HG02981 (cell line): ENCODE data around the gene NACC1.

Source experiments
- ATAC-seq: cut with Tn5 transposase; IDR thresholded peaks from one replicate; pipeline ENCODE4 v1.9.1; 2021; ENCODE audit warnings: mild to moderate bottlenecking, moderate library complexity; ENCODE audit not compliant: unreplicated experiment

The NACC1 gene

DNA sequence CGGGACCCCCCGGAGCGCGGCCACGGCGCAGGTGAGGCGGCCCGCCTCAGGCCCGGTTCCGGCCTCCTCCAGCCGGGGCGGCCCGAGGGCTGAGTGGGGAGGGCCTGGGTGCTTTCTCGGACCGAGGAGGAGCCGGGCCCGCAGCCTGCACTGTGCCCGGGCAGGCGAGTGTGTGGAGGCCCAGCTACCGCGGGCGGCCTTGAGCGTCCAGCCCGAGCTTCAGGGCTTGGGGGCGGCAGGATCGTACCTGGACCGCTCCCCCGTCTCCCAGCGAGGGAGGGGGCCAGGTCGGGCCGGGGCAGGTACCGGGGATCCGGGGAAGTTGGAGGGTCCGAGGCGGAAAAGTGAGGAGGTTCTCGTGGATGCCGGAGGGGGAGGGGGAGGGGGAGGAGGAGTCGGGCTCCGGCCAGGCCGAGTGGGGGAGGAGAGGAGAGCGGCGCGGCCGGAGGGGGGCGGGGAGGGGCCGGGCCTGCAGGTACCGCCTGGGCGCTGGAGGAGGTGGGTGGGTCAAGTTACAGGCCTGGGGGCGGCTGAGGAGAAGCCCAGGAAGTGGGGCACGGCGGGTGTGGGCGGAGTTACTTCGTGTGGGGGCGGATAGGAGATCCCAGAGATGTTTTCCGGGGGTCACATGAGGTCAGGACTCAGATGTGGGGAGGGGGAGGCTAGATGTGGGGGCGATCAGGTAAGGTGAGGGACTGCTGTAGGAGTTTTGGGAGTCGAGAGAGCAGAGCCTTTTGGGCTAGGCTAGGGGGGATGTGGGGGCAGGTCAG is 545 bp downstream of the NACC1 start:
- no peak for ATAC-seq

DNA sequence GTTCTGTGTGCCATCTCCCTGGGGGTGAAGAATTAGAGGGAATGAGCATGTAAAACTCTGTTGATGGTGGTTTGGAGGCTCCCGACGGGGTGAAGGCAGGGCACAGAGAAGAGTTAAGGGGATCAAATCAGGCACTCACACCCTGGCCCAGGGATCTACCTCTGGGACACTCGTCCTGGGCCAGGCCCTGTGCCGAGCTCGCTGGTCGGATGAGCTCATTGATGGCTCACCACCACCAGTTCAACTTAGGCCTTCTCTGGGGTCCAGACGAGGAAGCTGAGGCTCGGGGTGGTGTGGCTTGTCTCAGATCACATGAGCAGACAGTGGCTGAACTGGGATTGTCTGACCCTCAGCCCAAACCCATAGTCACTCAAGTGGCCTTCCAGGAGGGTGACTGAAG is 1.6 kb downstream of the NACC1 start:
- no peak for ATAC-seq

DNA sequence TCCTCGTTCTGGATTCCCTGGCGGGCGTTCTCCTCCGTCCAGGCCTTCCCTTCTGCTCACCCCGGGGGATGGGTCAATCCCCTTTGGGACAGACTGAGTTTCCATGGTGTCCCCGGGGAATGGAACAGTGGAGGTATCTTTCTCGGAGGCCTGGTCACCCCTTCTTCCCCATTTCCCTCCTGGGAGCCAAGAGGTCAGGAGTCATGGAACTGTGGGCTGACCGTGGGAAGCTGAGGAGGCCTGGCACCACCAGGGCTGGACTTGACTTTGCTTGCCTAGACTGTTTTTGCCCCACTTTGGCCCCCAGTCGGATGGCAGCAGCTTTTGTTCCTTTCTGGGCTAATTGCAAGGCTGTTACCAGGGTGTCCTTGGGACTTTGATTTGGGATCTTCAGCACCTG is 2.0 kb downstream of the NACC1 start:
- ATAC-seq, result no peak

DNA sequence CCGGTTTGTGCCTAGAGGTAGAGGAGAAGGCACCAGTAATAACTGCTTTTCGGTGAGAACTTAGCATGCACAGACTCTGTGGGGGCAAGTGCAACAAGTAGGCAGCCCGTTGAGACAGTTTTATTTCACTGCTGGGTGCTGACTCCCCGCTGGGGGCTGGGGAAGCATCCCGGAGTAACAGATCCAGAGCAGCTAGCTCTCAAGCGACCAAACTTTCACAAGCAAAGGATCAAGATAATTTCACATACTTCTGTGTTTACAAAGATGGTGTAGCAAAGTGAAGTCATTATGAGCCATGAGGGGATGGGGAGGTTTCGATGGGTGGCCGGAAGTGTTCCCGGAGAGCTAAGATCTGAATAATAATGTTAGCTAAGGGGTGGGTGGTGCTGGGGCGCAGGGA is 2.8 kb downstream of the NACC1 start:
- ATAC-seq, result no peak

DNA sequence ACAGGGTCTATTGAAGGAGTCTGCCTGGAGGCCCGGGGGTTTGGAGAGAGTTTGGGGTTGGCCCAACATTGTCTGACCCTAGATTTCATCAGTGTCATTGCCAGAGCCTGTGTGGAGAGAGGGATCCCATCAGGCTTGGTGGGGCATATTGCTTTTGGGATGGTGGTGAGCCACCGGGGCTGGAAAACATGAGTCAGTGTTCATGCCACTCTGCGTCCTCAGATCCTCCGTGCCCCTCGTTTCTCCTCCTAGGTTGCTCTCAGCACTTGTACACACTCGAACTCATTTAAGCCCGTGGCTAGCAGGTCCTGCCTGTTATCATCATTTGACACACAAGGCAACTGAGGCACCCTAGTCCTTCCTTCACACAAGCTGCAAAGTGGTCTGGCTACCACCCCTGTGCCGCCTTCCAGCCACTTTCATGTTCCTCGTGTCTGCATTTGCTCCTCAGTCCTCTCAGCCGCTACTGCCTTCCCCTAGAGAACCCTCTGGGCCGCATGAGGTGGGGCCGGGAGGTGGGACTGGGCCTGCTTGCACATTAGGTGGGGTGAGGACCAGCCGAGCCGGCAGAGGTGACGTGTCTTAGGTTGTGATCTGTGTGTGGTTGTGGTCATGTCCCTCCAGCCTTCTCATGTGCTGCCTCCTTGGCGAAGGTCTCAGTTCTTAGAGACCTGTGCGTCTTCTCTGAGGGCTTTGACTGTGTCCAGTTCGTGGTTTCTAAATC is 3.6 kb downstream of the NACC1 start:
- no peak for ATAC-seq

DNA sequence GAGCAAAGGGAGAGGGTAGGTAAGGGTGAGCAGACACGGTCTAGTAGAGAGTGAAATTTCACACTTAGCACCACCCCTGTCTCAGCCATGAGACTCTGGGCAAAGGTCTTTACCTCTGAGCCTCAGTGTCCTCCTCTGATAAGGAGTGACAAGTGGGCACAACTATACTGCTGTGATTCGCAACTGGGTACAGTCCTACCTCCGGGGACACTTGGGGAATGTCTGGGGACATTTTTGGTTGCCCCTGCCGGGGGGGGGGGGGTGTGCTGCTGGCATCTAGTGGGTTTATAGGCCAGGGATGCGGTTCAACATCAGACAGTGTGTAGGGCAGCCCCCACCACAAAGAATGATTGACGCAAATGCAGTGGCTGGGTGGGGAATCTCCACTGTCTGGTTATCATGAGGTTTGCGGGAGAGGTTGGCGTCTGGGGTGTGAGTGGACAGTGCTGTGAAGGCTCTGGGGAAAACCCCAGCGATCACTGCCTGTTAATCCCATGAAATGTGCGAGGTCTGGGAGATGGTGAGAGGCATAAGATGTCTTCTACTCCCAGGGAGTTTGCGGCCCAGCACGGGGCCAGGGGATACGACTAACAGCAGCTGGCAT is 4.3 kb downstream of the NACC1 start:
- no peak for ATAC-seq

DNA sequence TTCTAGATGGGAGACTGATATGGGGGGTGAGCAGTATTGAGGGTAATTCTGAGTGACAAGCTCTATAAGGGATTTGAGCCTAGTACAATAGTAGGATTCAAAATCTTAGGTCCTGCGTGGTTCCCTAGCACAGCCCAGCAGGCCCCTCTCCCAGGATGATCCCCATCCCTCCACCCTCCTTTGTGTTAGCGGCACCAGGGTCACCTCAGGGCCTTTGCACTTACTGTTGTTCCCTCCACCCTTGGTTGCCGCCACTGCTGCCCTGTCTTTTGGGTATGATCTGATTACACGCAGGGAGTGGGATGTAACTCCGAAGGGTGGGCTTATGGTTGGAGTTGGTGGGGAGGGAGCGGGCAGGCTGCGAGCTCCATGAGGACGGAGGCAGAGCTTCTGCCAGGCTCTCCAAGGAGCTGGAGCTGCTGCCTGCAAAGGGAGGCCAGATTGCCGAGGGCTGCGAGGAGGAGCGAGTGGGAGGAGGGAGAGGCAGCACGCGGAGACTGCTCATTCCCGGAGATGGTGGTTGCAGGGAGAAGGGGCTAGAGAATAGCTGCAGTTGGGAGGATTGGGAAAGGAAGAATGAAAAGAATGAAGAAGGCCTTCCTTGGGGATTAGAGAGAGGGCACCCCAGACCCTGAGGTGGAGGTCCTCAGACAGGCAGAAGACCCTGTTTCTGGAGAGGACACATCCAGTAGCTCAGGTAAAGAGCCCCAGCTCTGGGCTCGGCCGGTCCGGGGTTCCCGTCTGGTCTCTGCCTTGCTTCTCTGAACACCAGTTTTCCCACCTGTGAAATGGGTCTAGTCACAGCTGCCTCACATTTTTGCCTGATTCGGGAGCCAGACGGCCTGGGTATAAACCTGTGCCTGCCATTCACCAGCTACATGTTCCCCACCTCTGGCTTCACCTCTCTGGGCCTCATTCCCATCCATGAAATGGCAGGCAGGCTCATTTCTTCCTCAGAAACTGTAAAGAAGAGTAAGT is 5.2 kb downstream of the NACC1 start:
- no peak for ATAC-seq

DNA sequence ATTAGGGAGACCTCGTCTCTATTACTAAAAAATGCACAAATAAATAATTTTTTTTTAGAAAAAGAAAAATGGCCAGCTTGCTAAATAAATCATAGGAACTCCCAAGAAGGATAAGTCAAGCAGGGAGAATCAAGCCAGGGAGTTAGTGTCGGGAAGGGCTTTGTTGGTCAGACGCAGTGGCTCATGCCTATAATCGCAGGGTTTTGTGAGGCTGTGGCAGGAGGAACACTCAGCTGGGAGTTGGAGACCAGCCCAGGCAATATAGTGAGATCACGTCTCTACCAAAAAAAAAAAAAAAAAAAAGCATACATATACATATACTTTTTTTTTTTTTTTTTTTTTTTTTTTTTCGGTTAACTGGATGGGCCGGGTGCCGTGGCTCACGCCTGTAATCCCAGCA is 9.0 kb downstream of the NACC1 start:
- ATAC-seq, result no peak

DNA sequence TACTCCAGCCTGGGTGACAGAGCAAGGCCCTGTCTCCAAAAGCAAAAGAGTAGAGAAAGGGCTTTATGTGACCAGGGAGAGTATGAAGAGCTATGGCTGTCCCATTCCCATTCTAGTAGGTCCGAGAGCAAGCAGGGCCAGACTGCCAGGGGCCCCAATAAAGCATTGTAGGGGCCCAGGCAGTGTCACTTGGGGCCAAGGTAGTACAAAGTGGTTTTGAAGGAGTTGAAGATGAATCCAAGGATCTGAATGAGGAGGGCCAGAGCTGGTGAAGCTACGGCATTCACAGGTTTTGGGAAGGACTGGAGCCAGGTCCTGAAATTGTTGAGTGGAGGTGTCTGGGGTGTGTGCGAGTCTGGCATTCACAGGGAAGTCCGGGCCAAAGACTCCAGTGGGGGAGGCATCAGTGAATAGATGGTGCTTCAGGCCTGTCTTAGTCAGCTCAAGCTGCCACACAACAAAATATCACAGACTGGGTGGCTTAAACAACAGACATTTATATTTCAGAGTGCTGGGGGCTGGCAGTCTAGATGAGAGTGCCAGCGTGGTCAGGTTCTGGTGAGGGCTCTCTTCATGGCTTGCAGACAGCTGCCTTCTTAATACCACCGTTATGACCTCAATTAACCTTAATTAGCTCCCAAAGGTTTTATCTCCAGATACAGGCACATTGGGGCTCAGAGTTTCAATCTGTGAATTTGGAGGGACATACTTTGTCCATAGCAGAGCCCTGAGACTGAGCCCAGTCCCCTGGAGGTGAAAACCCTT is 9.9 kb downstream of the NACC1 start:
- ATAC-seq, result no peak

DNA sequence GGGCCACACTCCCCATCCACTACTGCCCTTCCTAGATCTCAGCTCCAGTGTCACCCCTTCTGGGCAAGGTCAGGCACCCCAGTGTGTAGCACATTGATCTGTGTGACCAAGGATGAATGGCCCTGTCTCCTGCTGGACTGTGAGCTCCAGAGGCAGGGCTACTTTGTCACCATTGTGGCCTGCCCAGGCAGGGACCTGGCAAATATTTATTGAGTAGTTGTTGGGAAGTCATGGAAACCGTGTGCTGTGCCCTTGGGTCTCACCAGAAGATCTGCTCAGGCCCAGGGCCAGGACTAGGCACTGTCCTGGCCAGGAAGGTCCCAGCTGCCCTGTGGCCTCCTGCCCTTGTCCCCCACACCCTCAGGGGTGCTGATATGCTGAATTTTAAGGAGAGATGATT is 10.5 kb downstream of the NACC1 start:
- ATAC-seq, result no peak

DNA sequence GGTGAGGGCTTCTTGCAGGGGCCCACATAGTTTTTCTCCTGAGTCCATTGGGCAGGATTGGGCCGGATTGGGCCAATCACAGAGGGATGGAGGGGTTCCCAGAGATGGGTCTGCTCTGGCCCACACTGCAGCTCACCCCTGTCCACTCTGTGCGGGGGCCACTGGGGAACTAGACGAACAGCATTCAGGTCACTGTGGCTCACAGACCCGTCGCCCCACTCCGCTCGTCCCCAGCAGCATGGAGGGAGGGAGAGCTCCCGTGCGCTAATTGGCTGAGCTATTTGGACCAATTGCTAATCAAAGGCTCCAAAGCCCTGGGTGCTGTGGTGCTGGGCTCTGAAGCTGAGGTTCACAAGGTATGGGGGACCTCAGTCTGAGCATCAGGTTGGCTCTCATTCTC is 11.3 kb downstream of the NACC1 start:
- ATAC-seq, result no peak

DNA sequence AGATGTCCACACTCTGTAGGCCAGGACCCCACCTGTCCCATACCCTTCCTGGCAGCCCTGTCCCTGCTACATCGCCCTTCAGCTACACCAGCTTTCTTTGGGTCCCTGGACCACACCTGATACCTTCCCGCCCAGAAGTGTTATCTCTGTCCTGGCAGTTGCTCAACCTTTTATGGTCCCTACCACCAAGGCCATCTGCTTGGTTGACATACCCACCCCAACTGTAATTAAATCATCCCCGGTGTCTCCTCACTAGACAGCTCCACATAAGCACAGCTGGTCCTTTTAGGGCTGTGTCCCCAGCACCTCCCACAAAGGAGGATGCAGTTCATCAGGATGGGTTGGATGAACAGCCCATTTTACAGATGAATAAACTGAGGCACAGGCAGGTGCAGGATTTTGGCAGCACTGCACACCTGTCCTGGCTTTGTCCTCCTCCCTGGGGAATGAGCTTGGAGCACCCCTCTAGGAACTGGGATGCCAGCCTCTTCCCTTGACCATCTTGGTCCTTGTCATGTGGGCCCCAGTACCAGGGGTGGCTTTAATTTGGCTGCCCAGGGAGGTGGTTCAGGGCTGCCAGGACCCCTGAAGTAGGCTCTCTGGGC is 12.9 kb downstream of the NACC1 start:
- ATAC-seq, result no peak

DNA sequence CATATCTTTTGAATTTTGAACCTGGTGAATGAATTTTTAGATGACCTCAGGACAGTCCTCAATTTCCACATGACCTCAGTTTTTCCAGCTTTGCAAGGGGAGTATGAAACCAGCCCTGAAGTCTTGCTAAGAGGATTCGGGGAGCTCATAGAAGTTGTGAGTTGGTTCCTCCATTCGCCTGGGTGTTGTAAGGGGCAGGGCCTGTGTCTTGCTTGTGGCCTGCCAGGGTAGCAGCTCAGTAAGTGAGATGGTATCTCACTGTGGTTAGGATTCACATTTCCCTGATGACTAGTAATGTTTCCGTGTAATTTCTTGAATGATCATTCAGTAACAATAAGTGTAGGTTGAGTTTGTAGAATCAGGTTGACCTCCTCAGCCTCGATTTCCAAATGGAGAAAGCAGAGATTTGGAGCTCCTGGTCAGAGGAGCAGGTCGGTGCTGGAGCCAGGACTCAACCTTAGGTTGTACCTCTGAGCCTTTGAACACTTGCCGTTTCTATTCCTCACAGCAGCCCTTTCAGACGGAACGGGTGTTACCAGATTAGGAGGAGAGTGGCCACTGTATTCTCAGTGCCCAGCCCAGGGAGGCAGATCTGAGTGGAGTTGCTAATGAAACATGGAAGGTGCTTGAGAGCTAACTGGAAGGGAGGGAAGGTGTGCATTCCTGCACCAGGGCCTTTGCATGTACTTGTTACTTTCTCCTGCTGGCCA is 14.6 kb downstream of the NACC1 start:
- no peak for ATAC-seq

DNA sequence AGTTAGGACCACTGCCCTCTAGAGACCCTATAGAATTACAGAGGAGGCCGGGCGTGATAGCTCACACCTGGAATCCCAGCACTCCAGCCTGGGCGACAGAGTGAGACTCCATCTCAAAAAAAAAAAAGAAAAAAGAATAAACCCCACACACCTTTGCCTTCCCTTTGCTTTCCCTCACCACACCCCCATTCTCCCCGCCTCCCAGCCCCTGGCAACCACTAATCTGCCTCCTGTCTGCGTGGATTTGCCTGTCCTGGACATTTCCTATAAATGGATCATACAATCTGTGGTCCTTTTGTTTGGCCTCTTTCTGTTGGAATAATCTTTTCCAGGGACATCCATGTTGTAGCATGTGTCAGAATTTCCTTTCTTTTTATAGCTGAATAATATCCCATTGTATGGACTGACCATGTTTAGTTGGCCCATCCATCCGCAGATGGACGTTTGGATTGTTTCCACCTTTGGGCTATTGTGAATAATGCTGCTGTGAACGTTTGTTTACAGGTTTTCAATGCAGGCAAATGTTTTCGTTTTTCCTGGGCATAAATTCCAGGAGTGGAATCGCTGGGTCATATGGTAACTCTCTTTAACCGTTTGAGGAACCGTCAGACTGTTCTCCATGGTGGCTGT is 15.3 kb downstream of the NACC1 start:
- no peak for ATAC-seq

DNA sequence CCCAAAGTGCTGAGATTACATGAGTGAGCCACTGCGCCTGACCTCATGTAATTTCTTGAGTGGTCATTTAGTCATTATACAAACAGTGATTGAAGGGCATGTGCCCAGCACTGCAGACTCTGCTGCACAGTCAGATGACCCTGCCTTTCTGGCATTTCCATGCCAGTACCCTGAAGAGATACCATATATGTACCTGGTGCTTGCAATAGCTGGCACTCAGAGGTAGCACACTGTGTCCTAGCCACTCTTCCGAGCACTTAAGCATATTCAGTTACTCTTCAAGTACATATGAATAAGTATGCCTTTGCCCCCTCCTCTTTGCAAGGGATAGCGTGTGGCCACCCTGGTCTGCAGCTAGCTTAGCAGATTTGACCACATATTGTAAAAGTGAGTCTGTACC is 16.6 kb downstream of the NACC1 start:
- ATAC-seq, result no peak

DNA sequence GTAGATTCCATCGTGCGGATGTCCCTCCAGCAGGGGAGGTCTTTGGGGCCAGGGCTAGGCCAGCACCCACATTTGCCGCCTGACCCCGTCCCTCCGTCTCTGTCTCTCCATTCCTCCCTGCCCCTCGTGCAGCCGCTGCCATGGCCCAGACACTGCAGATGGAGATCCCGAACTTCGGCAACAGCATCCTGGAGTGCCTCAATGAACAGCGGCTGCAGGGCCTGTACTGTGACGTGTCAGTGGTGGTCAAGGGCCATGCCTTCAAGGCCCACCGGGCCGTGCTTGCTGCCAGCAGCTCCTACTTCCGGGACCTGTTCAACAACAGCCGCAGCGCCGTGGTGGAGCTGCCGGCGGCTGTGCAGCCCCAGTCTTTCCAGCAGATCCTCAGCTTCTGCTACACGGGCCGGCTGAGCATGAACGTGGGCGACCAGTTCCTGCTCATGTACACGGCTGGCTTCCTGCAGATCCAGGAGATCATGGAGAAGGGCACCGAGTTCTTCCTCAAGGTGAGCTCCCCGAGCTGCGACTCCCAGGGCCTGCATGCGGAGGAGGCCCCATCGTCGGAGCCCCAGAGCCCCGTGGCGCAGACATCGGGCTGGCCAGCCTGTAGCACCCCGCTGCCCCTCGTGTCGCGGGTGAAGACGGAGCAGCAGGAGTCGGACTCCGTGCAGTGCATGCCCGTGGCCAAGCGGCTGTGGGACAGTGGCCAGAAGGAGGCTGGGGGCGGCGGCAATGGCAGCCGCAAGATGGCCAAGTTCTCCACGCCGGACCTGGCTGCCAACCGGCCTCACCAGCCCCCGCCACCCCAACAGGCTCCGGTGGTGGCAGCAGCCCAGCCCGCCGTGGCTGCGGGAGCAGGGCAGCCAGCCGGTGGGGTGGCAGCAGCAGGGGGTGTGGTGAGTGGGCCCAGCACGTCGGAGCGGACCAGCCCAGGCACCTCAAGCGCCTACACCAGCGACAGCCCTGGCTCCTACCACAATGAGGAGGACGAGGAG is 17.3 kb downstream of the NACC1 start:
- no peak for ATAC-seq

DNA sequence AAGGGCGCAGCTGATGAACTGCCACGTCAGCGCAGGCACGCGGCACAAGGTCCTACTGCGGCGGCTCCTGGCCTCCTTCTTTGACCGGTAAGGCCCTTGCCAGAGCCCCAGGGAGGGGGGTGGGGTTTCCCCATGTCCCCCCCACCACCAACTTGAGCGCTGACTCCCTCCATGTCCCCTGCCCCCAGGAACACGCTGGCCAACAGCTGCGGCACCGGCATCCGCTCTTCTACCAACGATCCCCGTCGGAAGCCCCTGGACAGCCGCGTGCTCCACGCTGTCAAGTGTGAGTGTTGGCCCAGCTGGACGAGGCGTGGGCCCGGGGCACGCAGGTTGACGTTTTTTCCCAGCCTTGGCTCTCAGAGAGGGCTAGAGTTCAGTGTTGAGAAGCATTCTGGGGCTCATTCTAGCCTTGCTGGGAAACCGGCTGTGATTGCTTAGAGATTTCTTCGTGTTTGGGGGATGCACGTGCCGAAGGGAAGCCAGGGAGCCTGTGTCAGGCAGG is 19.3 kb downstream of the NACC1 start:
- no peak for ATAC-seq
